ENCODE results near the gene PTPRQ. TPM values are rescaled to one million over a fixed set of nuclear protein-coding genes. Genes with fewer than 3 reads are reported as not detected.

PTPRQ gene
- total RNA-seq, 1 experiment from 2014 or later: not detected

DNA sequence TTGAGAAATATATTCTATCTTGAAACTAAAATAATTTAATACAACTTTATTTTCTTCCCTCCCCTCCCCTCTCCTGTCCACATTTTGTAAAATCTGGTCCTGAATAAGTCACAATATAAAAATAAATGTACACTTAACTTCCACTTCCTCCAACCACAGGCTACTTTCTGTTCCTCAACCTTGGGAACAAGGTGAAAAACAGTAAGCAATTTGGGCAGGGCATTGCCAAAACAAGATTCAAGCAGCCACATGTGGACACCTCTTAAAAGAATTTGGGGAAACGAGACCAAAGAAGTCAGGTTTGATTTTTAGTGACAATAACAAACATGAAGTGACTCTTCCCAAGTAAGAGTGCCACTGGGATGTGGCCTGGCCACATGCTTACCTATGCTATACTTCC is 115.7 kb downstream of the PTPRQ start:
- Mint-ChIP-seq H3K9me3 (ENCODE audit: unreplicated experiment) (no peaks in the 10 kb centered on the region), H3K4me3 (ENCODE audit: unreplicated experiment) (no peak overlapping the region), H3K27me3 (ENCODE audit: insufficient read depth, unreplicated experiment) (no peaks in the 10 kb centered on the region), H3K27ac (ENCODE audit: unreplicated experiment) (no peak overlapping the region), H3K4me1 (ENCODE audit: low read depth, unreplicated experiment) (no peaks in the 10 kb centered on the region), H3K36me3 (ENCODE audit: insufficient read depth, unreplicated experiment) (no peaks in the 10 kb centered on the region)
- no peaks in the 10 kb centered on the region for H3K4me1 ChIP-seq
- no TSS peak for BruUV-seq (replicated peaks)
- TF ChIP-seq, protein P1, sequence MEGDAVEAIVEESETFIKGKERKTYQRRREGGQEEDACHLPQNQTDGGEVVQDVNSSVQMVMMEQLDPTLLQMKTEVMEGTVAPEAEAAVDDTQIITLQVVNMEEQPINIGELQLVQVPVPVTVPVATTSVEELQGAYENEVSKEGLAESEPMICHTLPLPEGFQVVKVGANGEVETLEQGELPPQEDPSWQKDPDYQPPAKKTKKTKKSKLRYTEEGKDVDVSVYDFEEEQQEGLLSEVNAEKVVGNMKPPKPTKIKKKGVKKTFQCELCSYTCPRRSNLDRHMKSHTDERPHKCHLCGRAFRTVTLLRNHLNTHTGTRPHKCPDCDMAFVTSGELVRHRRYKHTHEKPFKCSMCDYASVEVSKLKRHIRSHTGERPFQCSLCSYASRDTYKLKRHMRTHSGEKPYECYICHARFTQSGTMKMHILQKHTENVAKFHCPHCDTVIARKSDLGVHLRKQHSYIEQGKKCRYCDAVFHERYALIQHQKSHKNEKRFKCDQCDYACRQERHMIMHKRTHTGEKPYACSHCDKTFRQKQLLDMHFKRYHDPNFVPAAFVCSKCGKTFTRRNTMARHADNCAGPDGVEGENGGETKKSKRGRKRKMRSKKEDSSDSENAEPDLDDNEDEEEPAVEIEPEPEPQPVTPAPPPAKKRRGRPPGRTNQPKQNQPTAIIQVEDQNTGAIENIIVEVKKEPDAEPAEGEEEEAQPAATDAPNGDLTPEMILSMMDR (IDR thresholded peaks at IDR 0.05; ENCODE audit: insufficient read depth in 1 of 2, low read depth in 1 of 2, low read length in 1 of 2, severe bottlenecking in 1 of 2, unreplicated experiment in 1 of 2): no peak
- DNase-seq: no peak
- POLR2A ChIA-PET: no interaction called here
- H3K36me3 ChIP-seq (ENCODE audit: control insufficient read depth, insufficient read depth, low read length): no peaks in the 10 kb centered on the region
- H3K4me3 ChIP-seq (ENCODE audit: low read depth, low read length): no peak overlapping the region
- CTCF ChIA-PET: no interaction called here
- no peaks in the 10 kb centered on the region for H3K9me3 ChIP-seq
- no peaks in the 10 kb centered on the region for H3K27me3 ChIP-seq (replicated peaks; ENCODE audit: control insufficient read depth, insufficient read depth, low read length)
- intact Hi-C loops (cut with micrococcal nuclease; ENCODE audit: unreplicated experiment): no loop called here

DNA sequence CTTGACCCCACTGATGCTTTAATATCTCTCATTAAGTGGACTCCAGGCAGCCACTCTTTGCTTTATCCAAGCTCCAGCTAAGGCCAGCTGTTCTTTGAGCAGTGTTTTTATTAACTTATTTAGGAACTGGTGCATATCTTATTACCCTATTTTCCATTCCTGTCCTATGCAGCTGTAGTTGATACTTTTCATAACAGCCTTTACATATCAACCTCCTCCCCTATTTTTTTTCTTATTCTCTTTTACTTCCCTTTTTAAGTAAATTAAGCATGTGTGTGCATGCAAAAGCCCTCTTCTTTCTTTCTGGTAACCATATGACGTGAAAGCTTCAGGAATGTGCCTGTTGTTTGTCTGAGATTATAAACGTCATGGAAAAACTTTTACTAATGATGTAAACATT is 121.2 kb downstream of the PTPRQ start:
- ChIA-PET CTCF (no interaction called here), POLR2A (no interaction called here)
- H3K27ac Mint-ChIP-seq (ENCODE audit: unreplicated experiment): no peak overlapping the region

DNA sequence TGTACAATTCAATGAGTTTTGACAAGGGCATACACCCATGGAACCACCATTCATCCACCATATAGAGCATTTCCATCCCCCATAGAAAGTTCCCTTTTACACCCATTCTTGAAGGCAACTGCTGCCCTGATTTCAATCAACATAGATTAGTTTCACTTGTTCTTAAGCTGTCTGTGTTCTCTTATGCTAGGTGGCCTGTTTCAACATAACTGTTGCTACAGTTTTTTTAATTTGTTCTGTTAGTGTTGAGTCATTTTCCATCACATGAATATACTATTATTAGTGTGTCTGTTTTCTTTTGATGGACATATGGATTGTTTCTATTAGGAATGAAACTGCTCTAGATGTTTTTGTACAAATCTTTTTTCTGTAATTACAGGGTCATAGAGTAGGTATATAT is 123.4 kb downstream of the PTPRQ start:
- Mint-ChIP-seq H3K4me1 (ENCODE audit: low read depth, unreplicated experiment) (no peaks in the 10 kb centered on the region), H3K36me3 (ENCODE audit: insufficient read depth, unreplicated experiment) (no peaks in the 10 kb centered on the region), H3K27me3 (ENCODE audit: insufficient read depth, unreplicated experiment) (no peaks in the 10 kb centered on the region), H3K9me3 (ENCODE audit: unreplicated experiment) (no peaks in the 10 kb centered on the region), H3K27ac (ENCODE audit: unreplicated experiment) (no peak overlapping the region), H3K4me3 (ENCODE audit: unreplicated experiment) (no peak overlapping the region)
- H3K9me3 ChIP-seq: no peaks in the 10 kb centered on the region
- ChIA-PET CTCF (no interaction called here), POLR2A (no interaction called here)
- intact Hi-C loops (cut with micrococcal nuclease; ENCODE audit: unreplicated experiment): no loop called here
- TF ChIP-seq, protein P1 (IDR thresholded peaks at IDR 0.05; ENCODE audit: insufficient read depth in 1 of 2, low read depth in 1 of 2, low read length in 1 of 2, severe bottlenecking in 1 of 2, unreplicated experiment in 1 of 2): no peak
- H3K4me1 ChIP-seq: no peaks in the 10 kb centered on the region
- H3K4me3 ChIP-seq (ENCODE audit: low read depth, low read length): no peak overlapping the region
- no TSS peak for BruUV-seq (replicated peaks)
- DNase-seq: no peak
- H3K36me3 ChIP-seq (ENCODE audit: control insufficient read depth, insufficient read depth, low read length): no peaks in the 10 kb centered on the region
- H3K27me3 ChIP-seq (replicated peaks; ENCODE audit: control insufficient read depth, insufficient read depth, low read length): no peaks in the 10 kb centered on the region

More for the DNA sequence above, 121.2 kb downstream of the PTPRQ start:
- Mint-ChIP-seq H3K27me3 (ENCODE audit: insufficient read depth, unreplicated experiment) (no peaks in the 10 kb centered on the region), H3K9me3 (ENCODE audit: unreplicated experiment) (no peaks in the 10 kb centered on the region), H3K4me1 (ENCODE audit: low read depth, unreplicated experiment) (no peaks in the 10 kb centered on the region), H3K4me3 (ENCODE audit: unreplicated experiment) (no peak overlapping the region), H3K36me3 (ENCODE audit: insufficient read depth, unreplicated experiment) (no peaks in the 10 kb centered on the region)
- TF ChIP-seq, protein P1 (IDR thresholded peaks at IDR 0.05; ENCODE audit: insufficient read depth in 1 of 2, low read depth in 1 of 2, low read length in 1 of 2, severe bottlenecking in 1 of 2, unreplicated experiment in 1 of 2): no peak
- DNase-seq: no peak
- Histone ChIP-seq H3K9me3 (no peaks in the 10 kb centered on the region), H3K4me3 (ENCODE audit: low read depth, low read length) (no peak overlapping the region), H3K4me1 (no peaks in the 10 kb centered on the region), H3K36me3 (ENCODE audit: control insufficient read depth, insufficient read depth, low read length) (no peaks in the 10 kb centered on the region), H3K27me3 (replicated peaks; ENCODE audit: control insufficient read depth, insufficient read depth, low read length) (no peaks in the 10 kb centered on the region)
- BruUV-seq (replicated peaks): no TSS peak
- intact Hi-C loops (cut with micrococcal nuclease; ENCODE audit: unreplicated experiment): no loop called here

Measured in Caco-2 (cell line).